NB4 (cell line): Measurements from ENCODE around the gene EMC7.

Source experiments
- POLR2A ChIP-seq: IDR thresholded peaks from 2 replicates; pipeline ENCODE4 v1.6.1; 2011; ENCODE audit warnings: mild to moderate bottlenecking; ENCODE audit not compliant: insufficient read length; ENCODE audit errors: extremely low read depth
- TF ChIP-seq, protein P1 (sequence below): IDR thresholded peaks from one replicate; pipeline ENCODE4 v1.5.1; 2012; ENCODE audit warnings: low read depth, low read length

DNA sequence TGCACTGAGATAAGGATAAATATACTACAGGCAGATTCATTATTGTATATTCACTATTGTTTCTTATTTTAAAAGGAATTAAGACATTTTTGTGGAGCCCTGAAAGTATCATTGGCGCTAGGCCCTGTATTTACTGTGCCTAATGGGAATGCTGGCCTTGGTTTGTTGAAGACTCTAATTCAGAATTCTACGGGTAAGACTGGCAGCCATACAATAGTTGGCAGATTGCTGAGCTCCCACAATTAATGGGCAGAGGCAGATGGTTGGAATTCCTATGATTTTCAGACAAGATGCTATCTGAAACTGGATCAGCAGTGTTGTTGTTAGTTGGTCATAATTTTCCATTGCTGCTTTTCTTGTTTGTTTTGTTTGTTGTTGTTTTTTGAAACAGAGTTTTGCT, 15.0 kb upstream of the EMC7 start:
- TF ChIP-seq, protein P1, sequence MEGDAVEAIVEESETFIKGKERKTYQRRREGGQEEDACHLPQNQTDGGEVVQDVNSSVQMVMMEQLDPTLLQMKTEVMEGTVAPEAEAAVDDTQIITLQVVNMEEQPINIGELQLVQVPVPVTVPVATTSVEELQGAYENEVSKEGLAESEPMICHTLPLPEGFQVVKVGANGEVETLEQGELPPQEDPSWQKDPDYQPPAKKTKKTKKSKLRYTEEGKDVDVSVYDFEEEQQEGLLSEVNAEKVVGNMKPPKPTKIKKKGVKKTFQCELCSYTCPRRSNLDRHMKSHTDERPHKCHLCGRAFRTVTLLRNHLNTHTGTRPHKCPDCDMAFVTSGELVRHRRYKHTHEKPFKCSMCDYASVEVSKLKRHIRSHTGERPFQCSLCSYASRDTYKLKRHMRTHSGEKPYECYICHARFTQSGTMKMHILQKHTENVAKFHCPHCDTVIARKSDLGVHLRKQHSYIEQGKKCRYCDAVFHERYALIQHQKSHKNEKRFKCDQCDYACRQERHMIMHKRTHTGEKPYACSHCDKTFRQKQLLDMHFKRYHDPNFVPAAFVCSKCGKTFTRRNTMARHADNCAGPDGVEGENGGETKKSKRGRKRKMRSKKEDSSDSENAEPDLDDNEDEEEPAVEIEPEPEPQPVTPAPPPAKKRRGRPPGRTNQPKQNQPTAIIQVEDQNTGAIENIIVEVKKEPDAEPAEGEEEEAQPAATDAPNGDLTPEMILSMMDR, result no peak
- no peak for TF ChIP-seq POLR2A
